Astrocyte (in vitro differentiated cells and primary cell): ENCODE data around the gene TBXAS1.

Source experiments
- EZH2 ChIP-seq: IDR thresholded peaks from 2 replicates; pipeline ENCODE4 v1.6.1; 2012; ENCODE audit warnings: mild to moderate bottlenecking, low read length, inconsistent platforms; ENCODE audit not compliant: insufficient read depth
- TF ChIP-seq, protein P1 (sequence below): IDR thresholded peaks from 2 replicates; pipeline ENCODE4 v1.5.1; 2011; ENCODE audit warnings: low read depth, mild to moderate bottlenecking, inconsistent platforms, low read length, moderate library complexity; ENCODE audit not compliant: insufficient read depth

GRCh38 chr7:139896831-139897230 lies 67.8 kb downstream of the TBXAS1 start:
- TF ChIP-seq, protein P1, sequence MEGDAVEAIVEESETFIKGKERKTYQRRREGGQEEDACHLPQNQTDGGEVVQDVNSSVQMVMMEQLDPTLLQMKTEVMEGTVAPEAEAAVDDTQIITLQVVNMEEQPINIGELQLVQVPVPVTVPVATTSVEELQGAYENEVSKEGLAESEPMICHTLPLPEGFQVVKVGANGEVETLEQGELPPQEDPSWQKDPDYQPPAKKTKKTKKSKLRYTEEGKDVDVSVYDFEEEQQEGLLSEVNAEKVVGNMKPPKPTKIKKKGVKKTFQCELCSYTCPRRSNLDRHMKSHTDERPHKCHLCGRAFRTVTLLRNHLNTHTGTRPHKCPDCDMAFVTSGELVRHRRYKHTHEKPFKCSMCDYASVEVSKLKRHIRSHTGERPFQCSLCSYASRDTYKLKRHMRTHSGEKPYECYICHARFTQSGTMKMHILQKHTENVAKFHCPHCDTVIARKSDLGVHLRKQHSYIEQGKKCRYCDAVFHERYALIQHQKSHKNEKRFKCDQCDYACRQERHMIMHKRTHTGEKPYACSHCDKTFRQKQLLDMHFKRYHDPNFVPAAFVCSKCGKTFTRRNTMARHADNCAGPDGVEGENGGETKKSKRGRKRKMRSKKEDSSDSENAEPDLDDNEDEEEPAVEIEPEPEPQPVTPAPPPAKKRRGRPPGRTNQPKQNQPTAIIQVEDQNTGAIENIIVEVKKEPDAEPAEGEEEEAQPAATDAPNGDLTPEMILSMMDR, result no peak
- TF ChIP-seq EZH2, result no peak
